Measurements from ENCODE around the gene PRRG4. TPM values are rescaled to one million over a fixed set of nuclear protein-coding genes. Genes with fewer than 3 reads are reported as not detected.
A peak's percentile ranks its signal among the peaks of the same experiment; 100 is the strongest.

The PRRG4 gene
- total RNA-seq, 1 donor from 2014 or later, result 4.7 TPM

DNA sequence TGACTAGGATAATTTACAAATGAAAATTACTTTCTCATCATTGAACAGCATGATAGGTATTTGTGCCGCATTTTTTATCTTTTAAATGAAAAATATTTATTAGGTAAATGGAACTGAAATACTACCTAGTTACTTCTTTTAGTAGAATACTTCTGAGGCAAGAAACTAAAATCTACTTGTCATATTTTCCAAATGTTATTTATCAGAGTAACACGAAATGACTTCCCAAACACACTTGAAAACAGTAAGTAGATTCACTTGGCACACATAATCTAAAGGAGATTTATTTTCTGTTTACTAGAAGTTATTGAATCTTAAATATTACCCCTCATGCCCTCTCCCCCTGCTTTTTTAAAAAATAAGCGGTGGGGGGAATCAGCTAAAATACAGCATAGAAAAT, 65.2 kb downstream of the PRRG4 start:
- H3K27ac Mint-ChIP-seq, result peak overlapping the region; percentile 98
- H3K36me3 Mint-ChIP-seq, result no peaks in the 10 kb centered on the region
- TF ChIP-seq, protein P1, sequence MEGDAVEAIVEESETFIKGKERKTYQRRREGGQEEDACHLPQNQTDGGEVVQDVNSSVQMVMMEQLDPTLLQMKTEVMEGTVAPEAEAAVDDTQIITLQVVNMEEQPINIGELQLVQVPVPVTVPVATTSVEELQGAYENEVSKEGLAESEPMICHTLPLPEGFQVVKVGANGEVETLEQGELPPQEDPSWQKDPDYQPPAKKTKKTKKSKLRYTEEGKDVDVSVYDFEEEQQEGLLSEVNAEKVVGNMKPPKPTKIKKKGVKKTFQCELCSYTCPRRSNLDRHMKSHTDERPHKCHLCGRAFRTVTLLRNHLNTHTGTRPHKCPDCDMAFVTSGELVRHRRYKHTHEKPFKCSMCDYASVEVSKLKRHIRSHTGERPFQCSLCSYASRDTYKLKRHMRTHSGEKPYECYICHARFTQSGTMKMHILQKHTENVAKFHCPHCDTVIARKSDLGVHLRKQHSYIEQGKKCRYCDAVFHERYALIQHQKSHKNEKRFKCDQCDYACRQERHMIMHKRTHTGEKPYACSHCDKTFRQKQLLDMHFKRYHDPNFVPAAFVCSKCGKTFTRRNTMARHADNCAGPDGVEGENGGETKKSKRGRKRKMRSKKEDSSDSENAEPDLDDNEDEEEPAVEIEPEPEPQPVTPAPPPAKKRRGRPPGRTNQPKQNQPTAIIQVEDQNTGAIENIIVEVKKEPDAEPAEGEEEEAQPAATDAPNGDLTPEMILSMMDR (IDR thresholded peaks at IDR 0.05; ENCODE audit: unreplicated experiment), result no peak

DNA sequence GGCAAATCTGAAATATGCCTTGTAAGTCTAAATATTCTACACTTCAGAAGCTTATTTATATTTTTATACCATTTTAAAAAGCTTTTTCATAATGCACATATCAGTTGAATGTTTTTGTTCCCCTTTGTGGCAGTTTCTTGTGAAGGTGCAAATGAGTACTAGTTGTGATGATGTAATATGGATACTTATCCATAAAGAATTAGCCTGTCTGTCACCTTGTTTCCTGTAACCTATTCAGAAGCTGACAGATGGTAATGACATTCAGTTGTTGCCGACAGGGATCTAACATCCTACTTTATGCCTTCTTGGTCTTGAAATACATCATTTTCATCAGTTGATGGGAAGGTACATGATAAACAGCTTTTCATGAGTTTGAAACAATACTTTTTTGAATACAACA, 65.7 kb downstream of the PRRG4 start:
- H3K9me3 Mint-ChIP-seq, result no peaks in the 10 kb centered on the region
- TF ChIP-seq, protein P1 (IDR thresholded peaks at IDR 0.05; ENCODE audit: unreplicated experiment), result no peak
- H3K27ac Mint-ChIP-seq, result peak overlapping the region; percentile 98
- no peaks in the 10 kb centered on the region for H3K27me3 Mint-ChIP-seq (ENCODE audit: low read depth)
- DNase-seq (ENCODE audit: low spot score in 2 of 2, unreplicated experiment in 2 of 2), result no peak
- H3K4me1 Mint-ChIP-seq, result peaks cover 39% of the 10 kb centered on the region
- H3K36me3 Mint-ChIP-seq, result no peaks in the 10 kb centered on the region
- peak overlapping the region; percentile 97 for H3K4me3 Mint-ChIP-seq

More for the DNA sequence above, 65.2 kb downstream of the PRRG4 start:
- Mint-ChIP-seq H3K27me3 (ENCODE audit: low read depth) (no peaks in the 10 kb centered on the region), H3K9me3 (no peaks in the 10 kb centered on the region), H3K4me1 (peaks cover 39% of the 10 kb centered on the region), H3K4me3 (peak overlapping the region; percentile 97)
- DNase-seq (ENCODE audit: low spot score in 2 of 2, unreplicated experiment in 2 of 2), result no peak

DNA sequence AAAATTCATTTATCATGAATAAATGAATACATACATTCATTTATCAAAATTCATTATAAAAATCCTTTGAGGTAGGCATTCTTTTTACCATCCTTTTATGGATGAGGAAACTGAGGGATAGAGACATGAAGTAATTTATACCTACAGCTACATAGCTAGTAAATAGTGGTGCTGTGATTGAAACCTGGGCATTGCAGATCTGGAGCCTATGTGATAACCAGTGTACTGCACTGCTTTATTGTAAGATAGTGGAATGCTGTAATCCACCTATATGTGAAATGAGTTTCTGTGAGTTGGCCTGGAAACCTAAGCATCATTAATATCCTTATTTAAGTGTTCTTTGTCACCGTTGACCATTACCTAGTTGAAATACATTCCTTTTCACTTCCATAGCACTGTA, 67.4 kb downstream of the PRRG4 start:
- Mint-ChIP-seq H3K36me3 (no peaks in the 10 kb centered on the region), H3K9me3 (no peaks in the 10 kb centered on the region), H3K27ac (no peak overlapping the region), H3K27me3 (ENCODE audit: low read depth) (no peaks in the 10 kb centered on the region), H3K4me1 (peaks cover 26% of the 10 kb centered on the region), H3K4me3 (no peak overlapping the region)
- no peak for DNase-seq (ENCODE audit: low spot score in 2 of 2, unreplicated experiment in 2 of 2)
- TF ChIP-seq, protein P1 (IDR thresholded peaks at IDR 0.05; ENCODE audit: unreplicated experiment), result no peak

DNA sequence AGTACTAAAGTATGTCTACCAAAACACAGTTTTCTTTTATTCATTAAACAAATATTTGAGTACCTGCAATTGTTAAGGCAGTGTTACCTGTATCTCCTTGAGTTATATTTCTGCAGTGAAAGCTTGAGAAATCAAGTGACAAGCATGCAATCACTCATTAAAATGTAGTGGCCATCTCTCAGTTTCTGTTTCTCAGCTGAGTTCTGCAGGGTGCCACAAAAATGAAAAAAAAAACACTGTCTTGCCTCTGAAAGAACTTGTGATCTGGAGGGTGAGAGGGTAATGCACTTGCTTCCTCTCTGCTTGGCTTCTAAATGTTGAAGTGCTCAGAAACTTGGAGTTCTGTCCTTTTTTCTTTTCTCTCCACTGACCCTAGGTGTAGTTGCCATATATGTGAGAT, 69.7 kb downstream of the PRRG4 start:
- Mint-ChIP-seq H3K27me3 (ENCODE audit: low read depth) (no peaks in the 10 kb centered on the region), H3K36me3 (peaks cover 2% of the 10 kb centered on the region), H3K4me1 (peaks cover 23% of the 10 kb centered on the region), H3K4me3 (no peak overlapping the region), H3K27ac (no peak overlapping the region), H3K9me3 (no peaks in the 10 kb centered on the region)
- TF ChIP-seq, protein P1 (IDR thresholded peaks at IDR 0.05; ENCODE audit: unreplicated experiment), result no peak
- DNase-seq (ENCODE audit: low spot score in 2 of 2, unreplicated experiment in 2 of 2), result no peak

DNA sequence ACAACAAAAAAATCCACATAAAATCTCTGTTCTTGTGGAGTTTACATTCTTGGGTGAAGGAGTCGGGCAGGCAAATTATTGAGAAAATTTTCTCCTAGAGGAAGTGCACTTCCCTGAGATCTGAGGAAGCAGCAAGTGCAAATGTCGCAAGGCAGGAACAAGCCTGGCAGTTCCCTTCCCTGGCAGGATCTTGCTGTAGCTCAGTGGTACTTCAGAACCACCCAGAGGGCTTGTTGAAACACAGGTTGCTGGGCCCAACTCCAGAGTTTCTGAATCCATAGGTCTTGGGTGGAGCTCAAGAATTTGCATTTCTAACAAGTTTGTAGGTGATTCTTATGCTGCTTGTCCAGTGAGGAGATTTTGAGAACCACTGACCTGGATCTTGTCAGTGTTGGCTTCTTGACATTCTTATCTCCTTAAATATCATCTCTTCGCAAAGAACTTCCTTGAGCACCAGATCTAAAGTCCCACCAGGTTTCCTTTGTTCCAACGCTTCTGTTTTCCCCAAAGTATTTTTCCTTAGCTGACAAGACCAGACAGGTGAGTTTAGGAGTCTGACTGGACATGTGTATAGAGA, 72.5 kb downstream of the PRRG4 start:
- H3K36me3 Mint-ChIP-seq, result peaks cover 6% of the 10 kb centered on the region
- no peak for DNase-seq (ENCODE audit: low spot score in 2 of 2, unreplicated experiment in 2 of 2)
- H3K9me3 Mint-ChIP-seq, result no peaks in the 10 kb centered on the region
- TF ChIP-seq, protein P1 (IDR thresholded peaks at IDR 0.05; ENCODE audit: unreplicated experiment), result no peak
- H3K4me1 Mint-ChIP-seq, result peaks cover 20% of the 10 kb centered on the region
- H3K27me3 Mint-ChIP-seq (ENCODE audit: low read depth), result no peaks in the 10 kb centered on the region
- H3K27ac Mint-ChIP-seq, result peak overlapping the region; percentile 1
- no peak overlapping the region for H3K4me3 Mint-ChIP-seq
